HG03039 (cell line): Measurements from ENCODE around the gene ATPAF1.

Experiments
- ATAC-seq: cut with Tn5 transposase; IDR thresholded peaks from one replicate; pipeline ENCODE4 v1.9.1; 2021; ENCODE audit warnings: mild to moderate bottlenecking, moderate library complexity; ENCODE audit not compliant: unreplicated experiment

ATPAF1 gene

DNA sequence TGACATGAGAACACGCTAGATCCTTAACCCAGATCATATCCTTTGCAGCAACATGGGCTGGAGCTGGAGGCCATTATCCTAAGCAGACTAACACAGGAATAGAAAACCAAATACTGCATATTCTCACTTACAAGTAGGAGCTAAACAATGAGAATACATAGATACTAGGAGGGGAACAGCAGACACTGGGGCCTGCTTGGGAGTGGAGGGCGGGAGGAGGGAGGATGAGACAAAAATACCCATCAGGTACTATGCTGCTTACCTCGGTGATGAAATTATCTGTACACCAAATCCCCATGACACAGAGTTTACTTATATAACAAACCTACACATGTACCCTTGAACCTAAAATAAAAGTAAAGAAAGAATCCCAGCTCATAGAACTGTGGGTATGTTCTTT is 50.3 kb downstream of the ATPAF1 start:
- ATAC-seq = no peak

DNA sequence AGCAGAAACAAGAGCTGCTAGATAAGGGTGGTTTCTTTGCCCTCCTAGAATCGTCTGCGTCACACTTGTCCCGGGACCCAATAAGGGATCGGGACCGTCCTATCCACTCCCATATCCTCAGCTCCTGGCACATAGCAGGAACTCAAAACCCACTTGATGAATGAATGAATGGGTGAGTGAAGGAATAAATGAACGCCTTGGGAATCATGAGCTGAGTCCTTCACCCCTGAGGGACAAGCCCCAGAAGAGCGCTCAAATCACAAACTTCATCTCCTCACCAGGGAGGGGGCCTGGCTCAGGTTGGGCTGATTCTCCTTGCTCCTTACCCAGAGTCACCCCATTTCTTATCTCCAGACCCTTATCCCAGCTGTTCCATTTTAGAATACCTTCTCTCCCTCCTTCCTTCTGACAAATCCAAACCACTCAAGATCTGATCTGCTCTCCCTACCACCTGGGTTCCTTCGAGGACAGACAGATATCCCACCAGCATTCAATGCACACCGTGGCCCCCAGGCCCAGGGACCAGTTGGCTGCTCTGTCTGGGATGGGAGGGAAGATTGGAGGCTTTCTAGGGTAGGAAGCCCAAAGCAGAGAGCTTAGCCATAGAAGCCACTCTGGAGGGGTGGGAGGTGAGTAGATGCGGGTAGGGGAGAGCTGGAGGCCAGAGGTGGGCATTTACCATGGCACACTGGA is 50.9 kb downstream of the ATPAF1 start:
- ATAC-seq = no peak

DNA sequence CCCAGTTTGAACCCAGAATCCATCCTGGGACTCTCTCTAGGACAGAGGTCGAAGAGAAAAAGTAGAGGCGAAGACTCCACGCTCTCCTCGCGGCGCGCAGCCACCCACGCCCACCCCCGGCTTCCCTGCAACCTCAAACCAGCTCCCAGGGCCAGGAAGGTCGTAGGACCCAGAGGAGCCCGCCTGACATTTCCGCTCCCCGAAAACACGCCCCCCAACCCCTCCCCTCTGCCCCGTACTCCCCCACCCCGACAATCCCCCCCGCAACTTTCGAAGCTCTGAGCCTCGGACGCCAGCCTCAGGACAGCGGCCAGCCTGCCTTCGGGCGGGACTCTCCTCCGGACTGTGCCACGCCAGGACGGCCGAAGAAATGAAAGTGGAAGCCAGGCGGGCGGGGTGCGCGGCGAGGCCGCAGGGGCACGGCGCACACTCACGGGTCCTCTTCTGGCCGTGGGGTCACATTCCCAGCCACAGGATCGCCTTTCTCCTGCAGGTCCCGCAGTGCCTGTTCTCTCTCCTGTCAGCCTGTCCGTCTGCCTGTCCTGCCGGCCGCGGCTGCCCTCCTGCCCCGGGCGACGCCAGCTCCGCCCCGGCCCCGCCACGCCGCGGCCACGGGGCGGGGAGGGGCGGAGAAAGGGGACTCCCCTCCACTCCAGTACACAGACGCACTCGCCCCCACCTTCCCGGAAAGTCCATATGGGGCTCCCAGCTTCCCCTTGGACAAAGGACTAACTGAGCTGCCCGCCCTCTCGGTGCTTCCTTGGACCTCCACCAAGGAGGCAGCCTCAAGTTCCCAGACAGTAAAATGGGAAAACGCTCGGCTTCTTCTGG is 51.7 kb downstream of the ATPAF1 start, which contains the start of gene MOB3C:
Gene MOB3C, minus strand, starts transcription at position 535 of the 831 bp plus-strand sequence. CDS start 3,490 bp downstream, outside the sequence.
- ATAC-seq = peak; percentile 59

DNA sequence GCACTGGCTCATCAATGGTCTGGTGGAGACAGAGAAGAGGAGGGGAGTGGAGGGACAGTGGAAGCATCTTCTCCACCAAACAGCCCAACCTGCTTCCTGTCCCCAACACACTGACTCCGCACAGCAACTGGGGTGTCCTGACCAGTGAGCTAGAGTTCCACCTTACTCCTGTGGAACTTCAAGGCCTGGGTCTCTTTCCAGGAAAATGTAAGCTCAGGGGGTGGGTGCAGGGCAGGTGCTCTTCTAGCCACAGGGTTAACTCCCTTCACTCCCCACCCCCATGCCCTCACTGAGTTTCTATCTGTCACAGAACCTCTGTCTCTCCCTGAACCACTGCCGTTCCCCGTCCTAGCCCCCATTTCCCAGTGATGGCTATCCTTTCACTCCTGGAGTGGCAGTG is 52.4 kb downstream of the ATPAF1 start:
- no peak for ATAC-seq

DNA sequence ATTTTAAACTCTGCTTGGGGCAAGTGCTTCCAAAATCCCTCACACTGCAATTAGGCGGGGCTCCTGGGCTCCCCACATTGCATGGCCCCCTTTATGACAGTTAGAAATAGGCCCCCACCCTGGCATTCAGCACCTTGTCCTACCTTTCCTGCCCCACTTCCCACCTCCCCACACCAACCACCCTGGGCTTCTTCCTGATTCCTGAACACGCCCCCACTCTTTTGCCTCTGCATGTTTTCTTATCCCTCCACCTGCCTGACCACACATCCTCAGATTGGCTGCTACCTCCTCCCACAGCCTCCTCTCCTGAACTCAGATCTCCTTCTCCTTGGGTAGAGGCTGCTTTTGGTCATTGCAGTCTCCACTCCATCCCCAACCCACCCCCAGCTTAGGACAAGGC is 53.1 kb downstream of the ATPAF1 start:
- no peak for ATAC-seq

DNA sequence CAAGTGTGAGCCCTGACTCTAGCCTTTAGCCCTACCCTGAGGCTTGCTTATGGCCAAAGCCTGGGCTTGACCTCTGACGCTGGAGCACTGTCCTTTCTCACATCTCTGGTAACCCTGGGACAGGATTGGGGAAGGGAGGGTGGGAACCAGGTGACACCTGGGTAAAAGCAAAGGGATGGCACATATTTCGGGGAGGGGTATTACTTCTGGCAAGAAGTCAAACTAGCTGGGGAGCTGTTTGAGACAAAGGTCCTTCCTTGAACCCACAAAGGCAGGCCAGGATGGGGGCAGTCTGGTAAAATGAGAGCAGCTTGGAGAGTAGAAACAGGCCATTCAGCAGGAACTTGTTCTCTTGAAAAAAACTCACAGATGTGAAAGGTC is 53.6 kb downstream of the ATPAF1 start:
- ATAC-seq = no peak

DNA sequence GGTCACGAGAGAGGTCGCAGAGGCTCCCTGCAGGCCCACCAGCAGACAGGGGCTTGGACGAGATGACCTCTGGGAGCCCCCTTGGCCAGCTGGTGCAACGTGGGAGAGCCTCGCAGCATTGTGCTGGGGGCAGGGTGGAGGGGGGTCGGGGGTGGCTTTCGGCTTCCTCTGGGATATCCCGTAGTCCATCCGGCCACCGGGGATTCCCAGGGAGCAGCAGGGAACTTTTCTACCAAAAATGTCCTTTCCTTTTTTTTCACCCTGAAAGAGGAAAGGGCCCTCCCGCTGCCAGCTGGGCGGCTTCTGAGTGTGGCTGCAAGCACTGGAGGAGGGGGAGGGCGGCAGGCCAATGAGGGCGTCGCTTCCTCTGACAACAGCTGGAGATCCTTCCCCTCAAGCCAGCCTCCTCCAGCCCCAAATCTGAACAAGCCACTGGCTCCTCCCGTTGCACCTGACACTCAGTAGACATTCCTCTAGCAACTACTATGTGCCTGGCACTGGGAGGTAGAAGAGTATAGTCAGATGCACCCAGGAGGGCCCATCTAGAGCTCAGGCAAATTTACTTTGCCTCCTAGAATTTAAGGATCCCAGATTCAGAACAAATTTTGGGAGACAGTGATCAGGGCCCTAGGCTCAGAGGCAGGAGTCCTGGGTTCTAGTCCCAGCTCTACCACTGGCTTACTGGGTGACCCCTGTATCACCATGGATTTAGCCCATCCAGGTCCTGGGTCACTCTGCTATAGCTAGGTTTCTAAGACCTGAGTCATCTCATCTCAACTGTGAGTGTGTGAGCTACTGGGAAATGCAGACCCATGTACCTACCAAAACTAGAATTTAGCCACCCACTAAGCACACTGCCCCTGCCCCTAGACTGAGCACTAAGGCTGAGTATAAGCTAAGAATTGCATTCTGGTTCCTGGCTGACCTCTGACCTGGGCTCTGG is 54.2 kb downstream of the ATPAF1 start:
- peak; percentile 38 for ATAC-seq

DNA sequence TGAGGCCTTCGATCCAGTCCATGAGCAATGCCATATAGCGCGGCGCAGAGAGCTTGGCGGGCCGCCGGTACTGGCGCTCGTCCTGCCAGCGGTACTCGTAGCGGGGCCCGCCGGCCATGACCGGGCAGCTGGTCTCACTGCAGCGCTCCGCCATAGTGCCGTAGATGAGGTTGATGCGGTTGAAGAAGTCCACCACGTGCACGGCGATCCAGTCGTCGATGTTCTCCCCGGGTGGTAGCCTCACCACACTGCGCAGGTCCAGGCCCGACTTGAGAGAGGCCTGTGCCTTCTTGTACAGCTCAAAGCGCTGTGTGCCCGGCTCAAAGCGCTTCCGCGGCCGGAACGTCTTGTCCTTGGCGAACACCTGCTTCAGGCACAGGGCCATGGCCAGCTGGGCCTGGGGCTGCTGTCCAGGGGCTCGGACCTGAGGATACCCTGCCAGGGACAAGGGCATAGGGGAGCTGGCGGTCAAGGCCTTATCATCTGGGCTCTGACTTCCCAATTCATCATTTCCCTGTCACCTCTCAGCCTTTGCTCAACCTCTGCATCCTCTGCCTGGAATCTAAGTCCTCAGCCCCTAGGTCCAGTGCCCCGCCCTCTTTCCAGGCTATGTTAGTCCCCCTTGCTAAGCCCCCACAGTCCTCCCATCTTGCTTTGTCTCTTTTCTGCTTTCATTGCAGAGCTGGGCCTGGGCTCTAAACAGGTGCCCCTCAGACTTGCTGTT is 55.1 kb downstream of the ATPAF1 start:
- no peak for ATAC-seq

DNA sequence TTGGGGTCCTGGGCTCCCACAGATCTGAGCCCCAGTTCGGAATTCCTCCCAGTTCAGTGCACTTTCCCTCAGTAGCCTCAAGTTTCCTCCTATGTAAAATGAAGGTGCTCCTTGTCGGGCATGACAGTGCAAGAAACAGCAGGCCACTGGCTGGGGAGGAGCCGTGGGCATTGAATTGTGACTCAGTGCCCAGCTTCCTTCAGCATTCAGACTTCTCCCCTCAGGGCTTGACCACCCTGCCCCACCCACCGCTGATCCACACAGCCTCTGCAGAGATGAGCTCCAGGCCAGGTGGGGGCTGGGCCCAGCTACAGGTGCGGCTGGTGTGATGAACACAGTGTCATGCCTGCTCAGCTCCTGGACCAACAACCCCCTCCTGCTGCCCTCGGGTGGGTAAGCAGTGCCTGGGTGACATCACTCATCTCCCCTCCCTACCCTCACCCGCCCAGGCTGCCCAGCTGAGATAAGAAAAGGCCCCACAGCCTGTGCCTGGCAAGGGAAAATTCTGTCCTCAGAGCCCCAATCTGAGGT is 56.4 kb downstream of the ATPAF1 start:
- no peak for ATAC-seq

DNA sequence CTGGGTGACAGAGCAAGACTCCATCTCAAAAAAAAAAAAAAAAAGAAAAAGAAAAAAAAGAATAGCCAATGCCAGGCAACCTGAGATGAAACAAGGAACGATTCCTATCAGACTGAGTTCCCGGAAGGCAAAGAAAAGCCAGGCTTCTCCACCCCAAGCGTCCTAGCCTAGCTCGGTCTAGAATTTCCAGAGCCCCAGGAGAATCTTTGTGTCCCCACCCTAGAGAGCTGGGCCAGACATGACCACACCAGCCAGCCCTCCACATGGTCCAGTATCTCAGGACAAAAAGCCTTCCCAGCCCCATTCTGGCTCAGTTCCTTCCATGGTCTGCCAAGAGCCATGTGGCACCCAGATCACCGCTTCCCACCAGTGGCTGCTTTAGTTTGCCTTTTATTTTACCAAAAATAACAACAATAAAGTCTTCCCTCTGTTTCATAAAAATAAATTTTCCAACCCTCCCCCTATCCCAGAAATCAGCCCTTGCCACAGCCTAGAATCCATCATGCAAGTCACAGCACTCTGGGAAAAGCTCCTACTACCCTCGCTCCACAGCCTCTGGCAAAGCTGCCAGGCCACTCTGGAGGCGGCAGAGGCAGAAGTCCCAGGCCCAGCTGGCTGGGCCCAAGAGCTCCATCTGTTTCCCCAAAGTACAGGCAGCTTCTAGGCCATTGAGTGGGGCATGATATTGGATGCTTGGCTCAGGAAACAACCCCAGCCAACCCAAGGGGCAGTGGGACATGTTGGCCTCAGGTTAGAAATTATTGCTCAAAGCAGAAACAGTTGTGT is 60.6 kb downstream of the ATPAF1 start:
- ATAC-seq = no peak

DNA sequence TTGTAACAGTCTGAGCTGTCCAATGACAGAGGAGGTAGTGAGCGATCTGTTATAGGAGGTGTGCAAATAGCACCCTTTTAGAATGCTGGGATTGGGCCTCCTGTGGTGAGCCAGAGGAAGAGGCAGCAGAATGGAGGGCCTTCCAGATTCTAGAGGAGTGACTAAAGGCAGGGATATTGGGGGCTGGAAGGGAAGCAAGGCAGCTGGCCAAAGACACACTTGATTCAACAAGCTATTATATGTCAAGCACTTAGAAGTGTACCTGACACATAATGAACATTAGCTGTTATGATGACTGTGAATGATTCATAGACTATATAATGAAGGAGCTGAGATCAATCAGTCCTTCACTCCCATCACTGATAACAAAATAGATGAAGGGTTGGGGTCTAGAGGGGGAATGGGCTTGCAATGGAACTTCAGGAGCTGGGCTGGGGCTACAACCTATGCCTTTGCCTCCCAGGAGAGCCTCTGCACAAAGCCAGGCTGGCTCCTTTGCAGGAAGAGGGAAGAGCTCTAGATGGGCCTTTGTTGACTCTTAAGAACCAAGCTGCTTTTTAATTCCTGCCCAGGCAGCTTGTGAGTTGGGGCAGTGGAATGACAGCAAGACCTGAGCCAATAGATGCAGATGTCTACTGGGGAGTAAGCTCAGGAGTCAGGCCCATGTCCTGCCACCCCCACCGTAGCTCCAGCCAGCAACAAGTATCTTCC is 61.8 kb downstream of the ATPAF1 start:
- ATAC-seq = no peak

DNA sequence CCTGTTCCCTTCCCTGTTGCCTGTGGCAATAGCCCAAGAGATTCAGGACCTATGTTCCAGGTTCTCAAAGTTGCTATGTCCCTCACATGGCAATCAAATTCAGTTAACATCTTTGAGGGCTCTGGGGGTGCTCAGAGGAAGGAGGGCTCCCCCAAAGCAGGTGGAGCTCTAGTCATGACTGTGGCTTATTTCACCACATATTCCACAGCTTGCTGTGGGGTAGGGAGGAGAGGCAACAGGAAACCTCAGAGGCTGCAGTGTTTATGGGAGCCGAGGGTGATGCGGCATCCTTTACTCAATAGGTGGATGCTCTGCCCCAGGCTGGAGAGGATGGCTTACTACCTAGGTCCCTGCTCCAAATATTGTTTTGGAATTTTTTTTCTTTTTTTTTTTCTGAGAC is 62.9 kb downstream of the ATPAF1 start:
- ATAC-seq = no peak

DNA sequence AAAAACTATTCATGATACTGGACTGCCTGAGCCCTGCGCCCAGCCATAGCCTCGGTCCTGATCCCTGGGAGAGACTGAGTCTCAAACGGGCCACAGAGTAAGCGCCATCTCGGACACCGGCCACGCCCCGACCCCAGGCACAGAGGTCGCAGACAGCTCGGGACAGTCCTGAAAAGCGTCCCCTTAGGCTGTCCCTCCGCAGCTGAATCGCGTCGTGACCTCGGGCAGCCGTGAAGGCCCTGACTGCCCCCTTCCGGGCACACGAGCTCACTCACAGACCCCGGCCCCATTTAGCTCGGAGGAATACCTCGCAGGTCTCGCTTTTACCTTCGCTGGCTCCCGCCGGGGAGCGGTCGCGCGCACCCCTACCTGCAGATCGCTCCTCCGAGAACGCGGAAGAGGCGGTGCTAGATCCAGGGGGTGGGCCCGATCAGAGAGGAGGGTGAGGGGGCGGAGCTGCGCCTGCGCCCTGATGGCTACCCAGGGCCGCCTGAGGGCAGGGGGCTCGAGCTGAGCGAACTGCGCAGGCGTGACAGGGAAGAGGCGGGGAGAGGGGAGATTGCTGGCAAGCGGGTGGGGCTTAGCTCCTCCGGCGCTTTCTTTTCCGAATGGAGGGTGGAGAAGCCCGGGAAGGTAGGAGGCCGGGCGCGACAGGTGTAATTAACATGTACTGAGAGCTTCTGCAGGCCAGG is 64.2 kb downstream of the ATPAF1 start, which contains the start of gene MKNK1:
Gene MKNK1, minus strand, starts transcription at position 411 of the 692 bp plus-strand sequence. CDS start 20,941 bp downstream, outside the sequence.
- peak; percentile 94 for ATAC-seq

DNA sequence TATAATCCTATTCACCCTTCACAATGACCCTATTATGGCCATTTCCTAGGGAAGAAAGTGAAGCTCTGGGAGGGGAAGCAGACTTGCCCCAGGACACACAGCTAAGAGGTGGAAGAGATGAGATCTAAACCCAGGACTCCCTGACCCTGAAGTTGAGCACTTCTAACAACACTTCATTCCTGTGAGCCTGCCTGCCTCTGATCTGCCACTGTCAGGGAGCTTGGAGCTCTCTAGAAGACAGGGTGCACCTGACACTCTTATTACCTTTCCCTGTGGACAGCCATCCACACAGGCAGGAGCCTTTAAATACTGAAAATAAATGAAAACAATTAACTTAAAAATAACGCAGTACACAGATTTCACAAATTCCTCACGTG is 64.7 kb downstream of the ATPAF1 start:
- ATAC-seq = no peak

DNA sequence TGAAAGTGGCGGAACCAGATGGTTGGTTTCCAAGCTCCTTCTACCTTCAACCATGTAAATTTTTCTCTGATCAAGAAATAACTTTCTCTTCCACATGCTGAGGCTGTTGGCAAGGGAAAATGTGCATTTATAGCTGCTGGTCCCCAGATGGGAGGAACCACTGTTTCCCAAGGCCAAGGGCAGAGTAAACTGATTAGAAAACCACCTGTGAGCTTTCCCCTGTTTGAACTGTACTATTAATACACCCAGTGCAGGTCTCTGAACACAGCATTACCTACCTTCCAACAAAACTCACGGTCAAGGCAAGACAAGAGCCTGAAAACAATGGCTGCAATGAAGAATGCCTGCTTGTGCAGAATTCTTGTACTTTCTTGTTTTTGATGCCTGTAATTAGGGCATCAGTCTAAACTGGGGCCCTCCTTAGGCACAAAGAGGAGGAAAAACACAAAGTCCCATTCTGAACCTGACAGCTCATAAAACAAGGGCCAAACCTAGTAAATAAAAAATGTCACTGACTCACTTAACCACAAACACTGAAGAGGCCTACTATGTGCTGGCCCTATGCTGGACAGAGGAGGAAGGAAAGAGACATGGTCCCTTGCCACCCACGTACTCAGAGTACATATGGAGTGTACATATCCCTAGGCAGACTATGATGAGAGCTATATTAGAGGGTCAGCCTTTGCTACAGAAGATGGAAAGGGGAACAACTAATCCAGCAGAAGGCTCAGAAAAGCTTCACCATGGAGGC is 66.7 kb downstream of the ATPAF1 start:
- ATAC-seq = no peak

DNA sequence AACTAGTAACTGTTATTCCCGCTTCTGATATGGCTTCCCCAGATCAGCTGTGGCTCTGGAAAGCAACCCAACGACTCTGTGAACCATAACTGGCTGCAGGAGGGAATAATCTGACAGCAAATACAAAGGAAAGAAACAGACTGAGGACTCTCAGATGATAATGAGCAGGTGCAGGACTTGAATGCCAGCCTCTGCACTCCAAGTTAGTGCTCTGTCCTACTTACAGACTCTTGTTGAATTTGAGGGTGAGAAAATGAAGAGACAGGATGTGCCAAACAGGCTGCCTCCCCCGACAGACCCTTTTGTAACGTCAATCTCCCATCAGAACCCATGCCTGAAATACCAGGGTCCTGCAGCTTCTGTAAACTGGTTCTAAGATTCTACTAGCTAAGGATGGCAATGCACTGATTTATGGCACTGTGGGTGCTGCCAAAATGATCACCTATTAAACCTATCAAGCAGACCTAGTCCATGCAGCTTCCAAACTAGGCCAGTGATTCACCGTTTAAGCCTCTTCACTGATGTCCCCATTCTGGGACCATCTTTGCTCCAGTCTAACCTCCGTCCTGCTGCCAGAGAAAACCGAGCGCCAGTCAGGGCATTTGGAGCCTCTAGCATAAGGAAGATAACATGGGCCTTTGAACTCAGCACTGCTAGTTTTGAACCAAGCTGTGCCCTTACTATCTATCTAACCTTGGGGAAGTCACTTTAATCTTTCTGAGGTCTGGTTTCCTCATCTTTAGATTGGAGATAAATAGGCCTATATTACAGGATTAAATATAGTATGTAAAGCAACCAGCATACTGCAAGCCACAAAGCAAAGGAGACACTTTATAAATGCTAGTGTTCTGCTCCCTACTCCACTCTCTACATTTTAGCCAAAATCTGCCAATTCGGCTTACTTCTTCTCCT is 68.8 kb downstream of the ATPAF1 start:
- no peak for ATAC-seq
